ENCODE results near the gene SPATS2L.

The SPATS2L gene

GRCh38 chr2:200515155-200515554, 208.7 kb downstream of the SPATS2L start:
- no peak for DNase-seq (ENCODE audit: low read depth)

DNA sequence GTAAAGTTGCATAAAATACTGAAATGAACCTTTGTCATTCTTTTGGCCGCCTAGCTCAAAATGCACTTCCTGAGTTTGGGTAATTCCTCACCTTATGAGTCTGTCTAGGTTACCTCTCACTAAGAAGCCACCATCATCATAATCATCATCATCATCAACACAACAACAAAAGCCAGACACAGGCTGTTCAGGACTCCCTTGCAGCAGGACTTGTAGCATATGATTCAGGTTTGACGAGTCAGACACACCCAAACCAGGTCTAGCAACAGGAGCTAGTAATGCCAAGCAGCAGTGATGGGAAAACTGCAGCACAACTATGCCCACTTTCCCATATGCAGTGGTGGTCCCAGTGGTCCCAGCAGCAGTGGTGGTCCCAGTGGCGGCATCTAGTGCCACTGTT, 216.7 kb downstream of the SPATS2L start:
- DNase-seq (ENCODE audit: low read depth): no peak

GRCh38 chr2:200523604-200524003, 217.1 kb downstream of the SPATS2L start:
- no peak for DNase-seq (ENCODE audit: low read depth)

GRCh38 chr2:200525066-200525465, 218.6 kb downstream of the SPATS2L start:
- no peak for DNase-seq (ENCODE audit: low read depth)

DNA sequence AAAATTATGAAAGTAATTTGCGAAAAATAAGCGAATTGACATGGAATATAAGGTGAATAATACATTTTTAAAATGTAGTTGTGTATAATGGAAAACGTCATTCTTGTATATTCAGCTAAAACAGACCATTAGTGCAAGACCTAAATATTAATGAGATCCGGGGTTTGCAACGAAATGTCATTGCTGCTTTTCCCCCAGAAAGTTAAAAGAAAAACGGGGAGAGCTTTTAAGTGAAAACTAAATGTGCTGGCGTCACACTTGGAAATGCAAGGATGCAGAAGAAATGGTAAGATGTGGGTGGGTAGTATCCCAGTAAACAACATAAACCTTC, 219.0 kb downstream of the SPATS2L start:
- no peak for DNase-seq (ENCODE audit: low read depth)

DNA sequence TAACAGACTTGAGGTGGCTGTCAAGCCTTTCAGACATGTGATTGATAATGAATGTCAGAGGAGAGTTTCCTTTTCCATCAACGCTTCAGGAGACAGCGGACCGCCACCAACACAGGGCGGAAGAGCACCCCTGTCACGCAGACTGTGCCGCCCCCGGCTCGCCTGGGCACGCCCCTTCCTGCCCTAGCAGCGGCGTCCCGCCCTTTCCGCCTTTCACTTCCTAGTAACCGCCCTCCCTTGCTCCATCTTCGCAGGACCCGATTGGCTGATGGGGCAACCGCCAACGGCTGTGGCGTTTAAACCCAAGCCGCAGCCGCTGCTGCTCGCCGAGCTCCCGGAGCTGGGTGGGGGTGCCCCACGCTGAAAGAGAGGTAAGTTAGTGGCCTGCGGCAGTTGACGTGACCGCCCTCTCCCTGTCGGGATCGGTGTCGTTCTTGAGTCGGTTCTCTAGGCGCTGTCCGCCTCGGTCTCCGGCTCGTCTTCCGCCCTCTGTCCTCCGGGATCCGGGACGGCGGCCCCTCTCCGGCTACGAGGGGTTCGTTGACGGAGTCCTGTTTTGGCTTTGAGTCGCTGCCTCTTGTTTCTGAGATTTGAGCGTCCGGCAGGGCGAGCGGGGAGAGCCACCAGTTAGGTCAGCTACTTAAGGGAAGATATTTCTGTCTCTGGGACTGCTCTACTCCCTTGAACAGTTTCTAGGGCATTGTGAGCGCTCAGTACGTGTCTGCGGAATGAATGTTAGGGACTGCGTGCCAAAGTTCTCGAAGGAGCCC, 219.6 kb downstream of the SPATS2L start, which contains the start of gene SGO2:
Gene SGO2 (plus strand): TSS at position 326 of the 770 bp plus-strand sequence. CDS start 6,769 bp downstream, outside the sequence.
- peak; percentile 94 for DNase-seq (ENCODE audit: low read depth)

- DNase-seq (ENCODE audit: low read depth): no peak
These were observed 221.7 kb downstream of the SPATS2L start for GRCh38 chr2:200528228-200528627.

Data from stimulated activated CD8-positive, alpha-beta memory T cell treated with anti-CD3 and anti-CD28 coated beads, Interleukin-12 subunit alpha, Interleukin-12 subunit beta, amount 100 ng/mL, for 1 hour (primary cell).